ENCODE data around the gene UROC1. TPM values are rescaled to one million over a fixed set of nuclear protein-coding genes. Genes with fewer than 3 reads are reported as not detected.

Gene UROC1
- total and polyA plus RNA-seq, 2 of the 13 experiments (the other 11 are each of a cell fraction or from before 2014, with no cell fraction given) = 0.71 to 1.3 TPM

DNA sequence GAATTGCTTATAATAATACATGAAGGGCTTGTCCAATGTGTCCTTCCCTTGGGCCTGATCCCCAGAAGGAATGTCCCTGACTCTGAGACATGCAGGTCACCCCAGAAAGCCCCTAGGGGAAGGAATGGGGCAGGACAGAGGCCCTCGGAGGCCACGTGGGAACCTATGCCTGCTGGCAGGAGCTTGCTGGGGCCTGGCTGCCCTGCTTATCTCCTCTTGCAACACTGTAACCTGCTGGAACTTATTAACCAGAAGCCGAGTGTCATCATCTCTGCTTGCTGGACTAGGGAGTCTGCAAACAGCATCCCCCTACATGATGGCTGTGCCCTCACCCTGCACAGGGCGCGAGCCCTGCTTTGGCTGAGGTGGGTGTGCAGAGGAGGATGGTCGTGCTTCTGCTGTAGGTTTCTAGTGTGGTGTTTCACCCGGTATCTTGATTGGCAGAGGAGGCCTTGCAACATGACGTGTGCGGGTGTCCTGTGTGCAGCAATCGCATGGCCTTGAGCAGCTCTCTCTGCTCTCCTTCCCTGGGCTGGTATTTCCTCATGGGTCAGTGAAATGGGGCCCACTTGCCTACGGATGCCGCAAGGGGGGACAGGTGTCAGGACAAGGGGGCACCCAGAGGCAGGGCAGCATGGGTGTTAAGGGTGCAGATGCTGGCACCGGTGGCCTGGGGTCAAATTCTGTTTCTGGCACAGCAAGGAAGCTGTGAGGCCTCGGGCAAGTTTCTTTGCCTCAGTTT is 11.4 kb upstream of the UROC1 start (continued):
- TF ChIP-seq KMT2A (CRISPR knock-in tag; IDR thresholded peaks at IDR 0.05) (peak; percentile 81; the same call in 1 of the 2 replicates), TCF7L2 (IDR thresholded peaks at IDR 0.05; ENCODE audit: low read depth, low read length) (no peak), ZNF530 (CRISPR knock-in tag; IDR thresholded peaks at IDR 0.05; ENCODE audit: low read depth) (no peak), NFKBIZ (CRISPR knock-in tag; IDR thresholded peaks at IDR 0.05) (peak; percentile 46; the same call in 1 of the 2 replicates), KAT8 (CRISPR knock-in tag; IDR thresholded peaks at IDR 0.05) (peak; percentile 53), SMAD1 (CRISPR knock-in tag; IDR thresholded peaks at IDR 0.05; ENCODE audit: borderline replicate concordance, low read depth) (no peak), CC2D1A (CRISPR knock-in tag; IDR thresholded peaks at IDR 0.05) (no peak), MAF1 (CRISPR knock-in tag; IDR thresholded peaks at IDR 0.05; ENCODE audit: borderline replicate concordance) (no peak), RORA (CRISPR knock-in tag; IDR thresholded peaks at IDR 0.05) (no peak), KMT2B (CRISPR knock-in tag; IDR thresholded peaks at IDR 0.05) (peak; percentile 56; the same call in 1 of the 2 replicates), ZNF775 (CRISPR knock-in tag; IDR thresholded peaks at IDR 0.05; ENCODE audit: borderline replicate concordance) (no peak), AGO1 (IDR thresholded peaks at IDR 0.05; ENCODE audit: low read depth, low read length, poor library complexity, severe bottlenecking) (no peak), ZNF225 (CRISPR knock-in tag; IDR thresholded peaks at IDR 0.05) (no peak; the same call in 1 of the 2 replicates), ZNF672 (CRISPR knock-in tag; IDR thresholded peaks at IDR 0.05) (no peak), ZNF230 (CRISPR knock-in tag; IDR thresholded peaks at IDR 0.05) (peak; percentile 28; the same call in 1 of the 2 replicates)
- TF ChIP-seq, protein P1, sequence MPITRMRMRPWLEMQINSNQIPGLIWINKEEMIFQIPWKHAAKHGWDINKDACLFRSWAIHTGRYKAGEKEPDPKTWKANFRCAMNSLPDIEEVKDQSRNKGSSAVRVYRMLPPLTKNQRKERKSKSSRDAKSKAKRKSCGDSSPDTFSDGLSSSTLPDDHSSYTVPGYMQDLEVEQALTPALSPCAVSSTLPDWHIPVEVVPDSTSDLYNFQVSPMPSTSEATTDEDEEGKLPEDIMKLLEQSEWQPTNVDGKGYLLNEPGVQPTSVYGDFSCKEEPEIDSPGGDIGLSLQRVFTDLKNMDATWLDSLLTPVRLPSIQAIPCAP (CRISPR knock-in tag; IDR thresholded peaks at IDR 0.05; ENCODE audit: low read depth) = no peak
- TF ChIP-seq, protein P2, sequence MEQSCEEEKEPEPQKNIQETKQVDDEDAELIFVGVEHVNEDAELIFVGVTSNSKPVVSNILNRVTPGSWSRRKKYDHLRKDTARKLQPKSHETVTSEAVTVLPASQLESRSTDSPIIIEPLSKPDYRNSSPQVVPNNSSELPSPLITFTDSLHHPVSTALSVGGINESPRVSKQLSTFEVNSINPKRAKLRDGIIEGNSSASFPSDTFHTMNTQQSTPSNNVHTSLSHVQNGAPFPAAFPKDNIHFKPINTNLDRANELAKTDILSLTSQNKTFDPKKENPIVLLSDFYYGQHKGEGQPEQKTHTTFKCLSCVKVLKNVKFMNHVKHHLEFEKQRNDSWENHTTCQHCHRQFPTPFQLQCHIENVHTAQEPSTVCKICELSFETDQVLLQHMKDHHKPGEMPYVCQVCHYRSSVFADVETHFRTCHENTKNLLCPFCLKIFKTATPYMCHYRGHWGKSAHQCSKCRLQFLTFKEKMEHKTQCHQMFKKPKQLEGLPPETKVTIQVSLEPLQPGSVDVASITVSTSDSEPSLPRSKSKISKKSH (CRISPR knock-in tag; IDR thresholded peaks at IDR 0.05; ENCODE audit: borderline replicate concordance) = no peak
- TF ChIP-seq, protein P3, sequence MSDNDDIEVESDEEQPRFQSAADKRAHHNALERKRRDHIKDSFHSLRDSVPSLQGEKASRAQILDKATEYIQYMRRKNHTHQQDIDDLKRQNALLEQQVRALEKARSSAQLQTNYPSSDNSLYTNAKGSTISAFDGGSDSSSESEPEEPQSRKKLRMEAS (IDR thresholded peaks at IDR 0.05) = no peak
- TF ChIP-seq, protein P4, sequence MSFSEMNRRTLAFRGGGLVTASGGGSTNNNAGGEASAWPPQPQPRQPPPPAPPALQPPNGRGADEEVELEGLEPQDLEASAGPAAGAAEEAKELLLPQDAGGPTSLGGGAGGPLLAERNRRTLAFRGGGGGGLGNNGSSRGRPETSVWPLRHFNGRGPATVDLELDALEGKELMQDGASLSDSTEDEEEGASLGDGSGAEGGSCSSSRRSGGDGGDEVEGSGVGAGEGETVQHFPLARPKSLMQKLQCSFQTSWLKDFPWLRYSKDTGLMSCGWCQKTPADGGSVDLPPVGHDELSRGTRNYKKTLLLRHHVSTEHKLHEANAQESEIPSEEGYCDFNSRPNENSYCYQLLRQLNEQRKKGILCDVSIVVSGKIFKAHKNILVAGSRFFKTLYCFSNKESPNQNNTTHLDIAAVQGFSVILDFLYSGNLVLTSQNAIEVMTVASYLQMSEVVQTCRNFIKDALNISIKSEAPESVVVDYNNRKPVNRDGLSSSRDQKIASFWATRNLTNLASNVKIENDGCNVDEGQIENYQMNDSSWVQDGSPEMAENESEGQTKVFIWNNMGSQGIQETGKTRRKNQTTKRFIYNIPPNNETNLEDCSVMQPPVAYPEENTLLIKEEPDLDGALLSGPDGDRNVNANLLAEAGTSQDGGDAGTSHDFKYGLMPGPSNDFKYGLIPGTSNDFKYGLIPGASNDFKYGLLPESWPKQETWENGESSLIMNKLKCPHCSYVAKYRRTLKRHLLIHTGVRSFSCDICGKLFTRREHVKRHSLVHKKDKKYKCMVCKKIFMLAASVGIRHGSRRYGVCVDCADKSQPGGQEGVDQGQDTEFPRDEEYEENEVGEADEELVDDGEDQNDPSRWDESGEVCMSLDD (CRISPR knock-in tag; IDR thresholded peaks at IDR 0.05; ENCODE audit: borderline replicate concordance) = peak; percentile 96; the same call in 1 of the 2 replicates
- TF ChIP-seq, protein P5, sequence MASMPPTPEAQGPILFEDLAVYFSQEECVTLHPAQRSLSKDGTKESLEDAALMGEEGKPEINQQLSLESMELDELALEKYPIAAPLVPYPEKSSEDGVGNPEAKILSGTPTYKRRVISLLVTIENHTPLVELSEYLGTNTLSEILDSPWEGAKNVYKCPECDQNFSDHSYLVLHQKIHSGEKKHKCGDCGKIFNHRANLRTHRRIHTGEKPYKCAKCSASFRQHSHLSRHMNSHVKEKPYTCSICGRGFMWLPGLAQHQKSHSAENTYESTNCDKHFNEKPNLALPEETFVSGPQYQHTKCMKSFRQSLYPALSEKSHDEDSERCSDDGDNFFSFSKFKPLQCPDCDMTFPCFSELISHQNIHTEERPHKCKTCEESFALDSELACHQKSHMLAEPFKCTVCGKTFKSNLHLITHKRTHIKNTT (CRISPR knock-in tag; IDR thresholded peaks at IDR 0.05) = no peak
